NCI-H2196 (cell line): ENCODE measurements around the gene LACTB.

Source experiments
- DNase-seq: peaks from one replicate; lab custom pipeline; 2025; ENCODE audit not compliant: unreplicated experiment; lab: John Stamatoyannopoulos, UW

The LACTB gene

GRCh38 chr15:63122002-63122875 lies 578 bp downstream of the LACTB start:
- DNase-seq, result peak; percentile 19

GRCh38 chr15:63124506-63124905 lies 2.8 kb downstream of the LACTB start:
- DNase-seq, result no peak

GRCh38 chr15:63126726-63127125 lies 5.1 kb downstream of the LACTB start:
- no peak for DNase-seq

- no peak for DNase-seq
These were observed 12.1 kb downstream of the LACTB start for GRCh38 chr15:63133786-63134185.

GRCh38 chr15:63134245-63134985 lies 12.8 kb downstream of the LACTB start:
- no peak for DNase-seq

GRCh38 chr15:63135281-63135680 lies 13.6 kb downstream of the LACTB start:
- no peak for DNase-seq

GRCh38 chr15:63135804-63136203 lies 14.1 kb downstream of the LACTB start:
- DNase-seq, result no peak

GRCh38 chr15:63136742-63137141 lies 15.1 kb downstream of the LACTB start:
- no peak for DNase-seq

GRCh38 chr15:63140936-63141335 lies 19.3 kb downstream of the LACTB start:
- DNase-seq, result no peak

GRCh38 chr15:63145426-63145825 lies 23.8 kb downstream of the LACTB start:
- no peak for DNase-seq

- DNase-seq, result no peak
These were observed 25.0 kb downstream of the LACTB start for GRCh38 chr15:63146684-63147083.

GRCh38 chr15:63151665-63152064 lies 30.0 kb downstream of the LACTB start:
- no peak for DNase-seq

GRCh38 chr15:63155486-63155885 lies 33.8 kb downstream of the LACTB start:
- no peak for DNase-seq

- no peak for DNase-seq
These were observed 34.5 kb downstream of the LACTB start for GRCh38 chr15:63156086-63156710.

- no peak for DNase-seq
These were observed 35.1 kb downstream of the LACTB start for GRCh38 chr15:63156755-63157117.

- DNase-seq, result peak; percentile 70
These were observed 35.6 kb downstream of the LACTB start, which contains the start of gene RPS27L for GRCh38 chr15:63157118-63157843. Gene RPS27L (minus strand): TSS chr15:63157477. CDS start chr15:63157405, 72 bp downstream.

GRCh38 chr15:63157891-63158431 lies 36.3 kb downstream of the LACTB start:
- DNase-seq, result peak; percentile 7

GRCh38 chr15:63160638-63161037 lies 39.0 kb downstream of the LACTB start:
- DNase-seq, result no peak

GRCh38 chr15:63163217-63163616 lies 41.6 kb downstream of the LACTB start:
- no peak for DNase-seq

- no peak for DNase-seq
These were observed 43.7 kb downstream of the LACTB start for GRCh38 chr15:63165166-63165859.
